Thyroid gland (tissue), 4 donors: Measurements from ENCODE around the gene XRCC5.

Experiments
- POLR2A ChIP-seq, 2 donors: fragments of 450-650 bp; IDR thresholded peaks; one replicate each; pipeline ENCODE4 v1.6.1; 2017; ENCODE audit warnings: antibody characterized with exemption in 2 of 2, mild to moderate bottlenecking in 2 of 2, moderate library complexity in 1 of 2
- TF ChIP-seq, protein P1 (sequence below), 6 experiments: fragments of 200-600 bp in 3 of 6; fragments of 450-650 bp in 3 of 6; sonication (generic) in 3 of 6; IDR thresholded peaks; one replicate each; pipeline ENCODE4 v1.5.1; 2016 to 2019; ENCODE audit warnings: antibody characterized with exemption in 6 of 6, mild to moderate bottlenecking in 2 of 6, inconsistent platforms in 1 of 6, moderate library complexity in 1 of 6

DNA sequence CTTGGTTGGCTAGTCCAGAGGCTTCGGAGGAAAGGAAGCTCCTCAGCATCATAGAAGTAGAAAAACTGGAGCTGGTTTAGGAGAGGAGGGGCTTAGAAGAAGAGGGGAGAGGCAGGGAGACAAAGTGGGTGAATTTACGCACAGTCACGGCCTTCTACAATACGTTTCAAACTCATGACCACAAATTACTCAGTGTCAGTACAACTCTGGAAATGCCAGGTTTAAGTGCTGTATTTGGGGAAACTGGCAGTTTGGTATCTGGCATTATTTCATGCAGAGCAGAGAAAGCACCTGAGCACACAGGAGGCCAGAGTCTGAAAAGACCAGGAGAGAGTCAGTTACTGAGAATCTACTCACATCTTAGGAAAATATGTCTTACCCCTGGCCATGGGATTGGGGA lies 55.4 kb downstream of the XRCC5 start:
- TF ChIP-seq, protein P1, sequence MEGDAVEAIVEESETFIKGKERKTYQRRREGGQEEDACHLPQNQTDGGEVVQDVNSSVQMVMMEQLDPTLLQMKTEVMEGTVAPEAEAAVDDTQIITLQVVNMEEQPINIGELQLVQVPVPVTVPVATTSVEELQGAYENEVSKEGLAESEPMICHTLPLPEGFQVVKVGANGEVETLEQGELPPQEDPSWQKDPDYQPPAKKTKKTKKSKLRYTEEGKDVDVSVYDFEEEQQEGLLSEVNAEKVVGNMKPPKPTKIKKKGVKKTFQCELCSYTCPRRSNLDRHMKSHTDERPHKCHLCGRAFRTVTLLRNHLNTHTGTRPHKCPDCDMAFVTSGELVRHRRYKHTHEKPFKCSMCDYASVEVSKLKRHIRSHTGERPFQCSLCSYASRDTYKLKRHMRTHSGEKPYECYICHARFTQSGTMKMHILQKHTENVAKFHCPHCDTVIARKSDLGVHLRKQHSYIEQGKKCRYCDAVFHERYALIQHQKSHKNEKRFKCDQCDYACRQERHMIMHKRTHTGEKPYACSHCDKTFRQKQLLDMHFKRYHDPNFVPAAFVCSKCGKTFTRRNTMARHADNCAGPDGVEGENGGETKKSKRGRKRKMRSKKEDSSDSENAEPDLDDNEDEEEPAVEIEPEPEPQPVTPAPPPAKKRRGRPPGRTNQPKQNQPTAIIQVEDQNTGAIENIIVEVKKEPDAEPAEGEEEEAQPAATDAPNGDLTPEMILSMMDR (IDR thresholded peaks at IDR 0.05), result no peak
- no peak for TF ChIP-seq POLR2A (IDR thresholded peaks at IDR 0.05)
